Fibroblast of lung (primary cell): ENCODE results near the gene LITAFD. TPM values are rescaled to one million over a fixed set of nuclear protein-coding genes. Genes with fewer than 3 reads are reported as not detected.

Source experiments
- DNase-seq, 2 donors: peaks; one replicate each; pipeline versions ENCODE4 v3.0.0 to v3.0.0-alpha.2; 2010; ENCODE audit warnings: low read depth in 2 of 2
- H2AFZ ChIP-seq: 2 replicates; pipeline ENCODE4 v1.5.1; 2012; ENCODE audit warnings: low read length, control low read depth, inconsistent platforms
- H3K27ac ChIP-seq: 2 replicates; pipeline ENCODE4 v1.5.1; 2011; ENCODE audit warnings: low read length, control low read depth; ENCODE audit not compliant: insufficient read depth
- H3K27me3 ChIP-seq: 2 replicates; pipeline ENCODE4 v1.5.1; 2011; ENCODE audit warnings: mild to moderate bottlenecking, low read length; ENCODE audit not compliant: control insufficient read depth, insufficient read depth
- H3K36me3 ChIP-seq: 2 replicates; pipeline ENCODE4 v1.5.1; 2011; ENCODE audit warnings: low read length; ENCODE audit not compliant: control insufficient read depth, insufficient read depth
- H3K4me1 ChIP-seq: 2 replicates; pipeline ENCODE4 v1.5.1; 2011; ENCODE audit warnings: low read length; ENCODE audit not compliant: control insufficient read depth, insufficient read depth; ENCODE audit errors: extremely low read depth
- H3K4me2 ChIP-seq: 2 replicates; pipeline ENCODE4 v1.5.1; 2011; ENCODE audit warnings: low read length, control low read depth; ENCODE audit not compliant: insufficient read depth; ENCODE audit errors: extremely low read depth
- H3K4me3 ChIP-seq, 4 experiments: fragments of 200-600 bp in 1 of 4; sonication (generic) in 1 of 4; replicated peaks in 1 of 4; 2 replicates each; pipeline ENCODE4 v1.5.1; 2011 to 2016; ENCODE audit warnings: low read length in 4 of 4, low read depth in 3 of 4, mild to moderate bottlenecking in 3 of 4, control low read depth in 2 of 4, inconsistent platforms in 1 of 4, mixed read lengths in 1 of 4; ENCODE audit not compliant: insufficient read depth in 1 of 4; ENCODE audit errors: control extremely low read depth in 1 of 4
- H3K79me2 ChIP-seq: 2 replicates; pipeline ENCODE4 v1.5.1; 2012; ENCODE audit warnings: mild to moderate bottlenecking, low read length, inconsistent platforms; ENCODE audit not compliant: control insufficient read depth, insufficient read depth
- H3K9ac ChIP-seq: 2 replicates; pipeline ENCODE4 v1.5.1; 2011; ENCODE audit warnings: mild to moderate bottlenecking, low read length, control low read depth; ENCODE audit not compliant: insufficient read depth
- H3K9me3 ChIP-seq: 2 replicates; pipeline ENCODE4 v1.5.1; 2012; ENCODE audit warnings: low read depth, low read length; ENCODE audit not compliant: control insufficient read depth, insufficient read depth
- H4K20me1 ChIP-seq: 2 replicates; pipeline ENCODE4 v1.5.1; 2011; ENCODE audit warnings: low read length; ENCODE audit not compliant: control insufficient read depth, insufficient read depth; ENCODE audit errors: extremely low read depth
- EZH2 ChIP-seq: IDR thresholded peaks from 2 replicates; pipeline ENCODE4 v1.5.1; 2012; ENCODE audit warnings: low read length, control low read depth, mild to moderate bottlenecking; ENCODE audit errors: missing control alignments
- polyA plus RNA-seq, 2 donors: library from polyadenylated mRNA; depleted of rRNA in 1 of 2; stranded (reverse) in 1 of 2; unstranded in 1 of 2; fragments of >200 nt; gene quantifications; 2 replicates each; pipeline ENCODE4 v1.2.1, GENCODE V29; 2011 to 2012; ENCODE audit warnings: missing spikeins in 1 of 2
- total RNA-seq: library from RNA; depleted of rRNA; stranded (reverse); fragments of >200 nt; gene quantifications from 2 replicates; pipeline ENCODE4 v1.2.1, GENCODE V29; 2014
- TF ChIP-seq, protein P1 (sequence below), 2 donors: IDR thresholded peaks in 1 of 2; conservative IDR thresholded peaks in 1 of 2; 1 replicate in 1 of 2; 2 replicates in 1 of 2; pipeline ENCODE4 v1.5.1; 2011 to 2012; ENCODE audit warnings: low read length in 2 of 2, control low read depth in 1 of 2, inconsistent platforms in 1 of 2, low read depth in 1 of 2, mild to moderate bottlenecking in 1 of 2

LITAFD gene
- total and polyA plus RNA-seq, 2 donors (not counting 1 experiment from before 2014, with no cell fraction given): not detected

DNA sequence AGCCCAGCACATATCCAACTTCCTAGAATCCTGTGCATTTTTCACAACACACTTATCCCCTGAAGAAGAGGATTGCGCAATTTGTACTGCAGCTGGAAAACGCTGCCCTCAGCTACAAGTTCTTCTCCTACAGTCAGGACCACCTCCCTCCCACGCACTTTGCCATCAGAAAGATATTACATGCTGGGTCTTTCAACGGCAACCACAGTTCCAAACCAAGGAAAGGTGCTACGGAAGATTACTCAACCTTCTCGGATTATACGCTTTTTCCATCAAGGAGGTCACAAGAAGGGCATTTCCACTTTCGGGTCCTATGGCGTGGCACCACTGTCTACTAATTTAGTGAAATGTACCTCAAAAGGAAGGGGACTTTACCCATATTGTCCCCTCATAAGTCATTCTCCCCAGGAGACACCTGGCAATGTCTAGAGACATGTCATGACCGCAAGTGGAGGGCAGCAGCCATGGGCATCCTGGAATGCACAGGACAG is 46.4 kb downstream of the LITAFD start:
- Histone ChIP-seq H3K9ac (no peak overlapping the region), H3K4me2 (no peak overlapping the region), H4K20me1 (peaks cover 16% of the 10 kb centered on the region), H3K27ac (no peak overlapping the region), H3K4me3 (no peak overlapping the region), H3K27me3 (no peaks in the 10 kb centered on the region), H3K9me3 (no peaks in the 10 kb centered on the region), H2AFZ (no peak overlapping the region), H3K79me2 (peaks cover 76% of the 10 kb centered on the region), H3K36me3 (peaks cover 5% of the 10 kb centered on the region), H3K4me1 (no peaks in the 10 kb centered on the region)
- no peak for TF ChIP-seq EZH2
- TF ChIP-seq, protein P1, sequence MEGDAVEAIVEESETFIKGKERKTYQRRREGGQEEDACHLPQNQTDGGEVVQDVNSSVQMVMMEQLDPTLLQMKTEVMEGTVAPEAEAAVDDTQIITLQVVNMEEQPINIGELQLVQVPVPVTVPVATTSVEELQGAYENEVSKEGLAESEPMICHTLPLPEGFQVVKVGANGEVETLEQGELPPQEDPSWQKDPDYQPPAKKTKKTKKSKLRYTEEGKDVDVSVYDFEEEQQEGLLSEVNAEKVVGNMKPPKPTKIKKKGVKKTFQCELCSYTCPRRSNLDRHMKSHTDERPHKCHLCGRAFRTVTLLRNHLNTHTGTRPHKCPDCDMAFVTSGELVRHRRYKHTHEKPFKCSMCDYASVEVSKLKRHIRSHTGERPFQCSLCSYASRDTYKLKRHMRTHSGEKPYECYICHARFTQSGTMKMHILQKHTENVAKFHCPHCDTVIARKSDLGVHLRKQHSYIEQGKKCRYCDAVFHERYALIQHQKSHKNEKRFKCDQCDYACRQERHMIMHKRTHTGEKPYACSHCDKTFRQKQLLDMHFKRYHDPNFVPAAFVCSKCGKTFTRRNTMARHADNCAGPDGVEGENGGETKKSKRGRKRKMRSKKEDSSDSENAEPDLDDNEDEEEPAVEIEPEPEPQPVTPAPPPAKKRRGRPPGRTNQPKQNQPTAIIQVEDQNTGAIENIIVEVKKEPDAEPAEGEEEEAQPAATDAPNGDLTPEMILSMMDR (conservative IDR thresholded peaks at IDR 0.05 in 1 of 2, IDR thresholded peaks at IDR 0.05 in 1 of 2; ENCODE audit: low read depth in 1 of 2, low read length in 2 of 2): no peak
- peak in 1 of 2 donors; percentile 73 for DNase-seq

DNA sequence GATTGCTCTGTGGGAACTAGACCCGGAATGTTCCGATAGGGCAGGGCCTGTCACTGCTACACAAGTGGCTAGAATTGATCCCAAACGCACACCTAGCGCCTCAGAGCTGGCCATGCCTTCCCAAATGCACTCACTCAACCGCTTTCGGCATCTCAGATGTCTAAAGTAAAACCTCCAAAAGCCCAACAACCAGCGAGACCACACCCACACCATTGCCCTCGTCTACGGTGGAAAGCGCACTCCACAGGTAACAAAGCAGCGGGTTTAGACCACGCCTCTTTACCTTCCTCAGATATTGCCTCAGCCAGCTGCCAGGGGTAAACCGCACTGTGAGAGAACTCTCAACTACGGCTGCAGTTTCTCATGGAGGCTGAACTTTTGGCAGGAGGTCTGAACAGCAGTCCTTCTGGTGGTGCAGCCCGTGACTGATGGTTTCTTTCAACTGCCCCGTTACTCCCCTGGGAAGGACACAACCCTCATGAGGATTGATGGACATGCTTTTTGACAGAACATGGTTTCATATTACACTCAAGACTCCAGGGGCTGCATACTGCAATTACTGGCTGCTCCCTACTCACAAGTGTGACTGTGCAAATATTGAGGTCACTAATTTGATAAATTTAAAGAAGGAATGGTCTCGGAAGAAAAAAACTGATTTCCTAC is 47.1 kb downstream of the LITAFD start:
- Histone ChIP-seq H3K4me3 (no peak overlapping the region), H3K4me2 (no peak overlapping the region), H3K27ac (no peak overlapping the region), H3K27me3 (no peaks in the 10 kb centered on the region), H3K4me1 (no peaks in the 10 kb centered on the region), H3K79me2 (peaks cover 79% of the 10 kb centered on the region), H3K9me3 (no peaks in the 10 kb centered on the region), H2AFZ (no peak overlapping the region), H4K20me1 (peaks cover 21% of the 10 kb centered on the region), H3K9ac (no peak overlapping the region), H3K36me3 (peaks cover 5% of the 10 kb centered on the region)
- TF ChIP-seq EZH2: no peak
- TF ChIP-seq, protein P1 (conservative IDR thresholded peaks at IDR 0.05 in 1 of 2, IDR thresholded peaks at IDR 0.05 in 1 of 2; ENCODE audit: low read depth in 1 of 2, low read length in 2 of 2): no peak
- DNase-seq: no peak

DNA sequence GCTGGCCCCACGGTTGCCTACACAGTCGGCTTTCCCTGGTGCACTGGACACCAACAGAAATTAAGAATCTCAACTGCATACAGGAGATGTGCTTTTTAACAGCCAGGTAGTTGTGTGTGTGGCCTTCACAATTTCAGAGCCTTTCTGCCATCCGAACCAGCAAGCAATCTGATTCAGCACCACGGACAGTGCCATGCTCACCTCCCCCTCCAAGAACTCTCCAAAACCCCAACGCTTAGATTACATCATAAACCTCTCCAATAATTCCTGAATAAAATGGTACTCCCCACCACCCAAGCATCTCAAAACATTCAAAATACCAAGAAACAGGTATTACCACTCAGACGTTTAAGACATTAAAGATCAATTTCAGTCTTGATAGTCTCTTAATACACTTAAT is 49.7 kb downstream of the LITAFD start:
- Histone ChIP-seq H3K27ac (no peak overlapping the region), H3K4me1 (no peaks in the 10 kb centered on the region), H3K79me2 (peaks cover 86% of the 10 kb centered on the region), H3K27me3 (no peaks in the 10 kb centered on the region), H3K4me3 (no peak overlapping the region), H2AFZ (no peak overlapping the region), H3K4me2 (no peak overlapping the region), H3K9me3 (no peaks in the 10 kb centered on the region), H3K36me3 (peaks cover 5% of the 10 kb centered on the region), H4K20me1 (peaks cover 22% of the 10 kb centered on the region), H3K9ac (no peak overlapping the region)
- TF ChIP-seq EZH2: no peak
- TF ChIP-seq, protein P1 (conservative IDR thresholded peaks at IDR 0.05 in 1 of 2, IDR thresholded peaks at IDR 0.05 in 1 of 2; ENCODE audit: low read depth in 1 of 2, low read length in 2 of 2): no peak
- peak; percentile 60 to 69 for DNase-seq
